HG02840 (cell line): ENCODE data around the gene TNFRSF12A.
"Not testable (repeated sequence)": the region's sequence is repeated elsewhere in the genome, so short reads cannot be mapped to it uniquely, and the experiment has no call there.

Source experiments
- ATAC-seq: cut with Tn5 transposase; IDR thresholded peaks from one replicate; pipeline ENCODE4 v1.9.1; 2021; ENCODE audit warnings: mild to moderate bottlenecking, moderate library complexity, moderate number of reproducible peaks; ENCODE audit not compliant: unreplicated experiment, low FRiP score

The TNFRSF12A gene

DNA sequence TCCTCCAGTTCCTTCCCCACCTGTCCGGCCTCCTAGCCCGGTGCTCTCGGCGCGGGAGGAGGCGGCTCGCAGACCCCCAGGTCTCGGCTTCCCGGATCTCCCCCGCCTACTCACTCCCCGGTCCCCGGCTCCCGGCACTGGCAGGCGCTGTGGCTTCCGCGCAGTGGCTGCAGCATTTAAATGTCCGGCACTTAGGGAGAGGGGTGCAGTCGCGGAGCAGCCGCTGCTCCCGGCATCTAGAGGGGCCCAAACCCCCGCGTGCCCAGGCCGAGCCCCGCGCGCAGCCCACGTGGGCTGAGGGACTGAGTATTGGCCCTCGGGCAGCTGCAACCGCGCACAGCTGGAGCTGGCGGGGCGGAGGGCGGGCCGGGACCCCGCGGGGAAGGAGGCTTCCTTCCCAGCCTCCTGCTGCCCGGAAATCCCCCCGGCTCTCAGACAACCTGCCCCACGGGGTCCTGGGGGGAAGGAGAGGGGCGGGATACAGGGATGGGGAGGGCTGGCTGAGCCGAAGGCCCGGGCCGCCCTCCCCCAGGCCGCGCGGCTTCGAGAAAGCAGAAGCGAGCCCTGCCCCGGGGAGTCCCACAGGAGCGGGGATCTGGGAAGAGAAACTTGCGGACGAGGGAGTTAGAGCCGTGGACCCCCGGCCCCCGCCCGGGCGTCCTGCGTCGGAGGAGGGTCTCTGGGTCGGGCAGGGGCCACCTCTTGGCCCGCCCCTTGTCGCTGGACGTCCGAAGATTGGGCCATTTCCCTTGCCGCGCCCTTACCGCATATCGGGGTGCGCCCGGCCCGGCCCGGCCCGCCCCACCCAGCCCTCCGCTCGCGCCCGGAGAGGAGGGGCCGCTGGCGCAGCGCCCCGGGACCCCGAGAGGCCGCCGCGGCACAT lies 25.8 kb downstream of the TNFRSF12A start, which contains the start of gene MMP25:
MMP25 (plus strand) TSS at position 804 of the 883 bp plus-strand sequence. CDS start 357 bp downstream, outside the sequence.
- ATAC-seq, result no peak

DNA sequence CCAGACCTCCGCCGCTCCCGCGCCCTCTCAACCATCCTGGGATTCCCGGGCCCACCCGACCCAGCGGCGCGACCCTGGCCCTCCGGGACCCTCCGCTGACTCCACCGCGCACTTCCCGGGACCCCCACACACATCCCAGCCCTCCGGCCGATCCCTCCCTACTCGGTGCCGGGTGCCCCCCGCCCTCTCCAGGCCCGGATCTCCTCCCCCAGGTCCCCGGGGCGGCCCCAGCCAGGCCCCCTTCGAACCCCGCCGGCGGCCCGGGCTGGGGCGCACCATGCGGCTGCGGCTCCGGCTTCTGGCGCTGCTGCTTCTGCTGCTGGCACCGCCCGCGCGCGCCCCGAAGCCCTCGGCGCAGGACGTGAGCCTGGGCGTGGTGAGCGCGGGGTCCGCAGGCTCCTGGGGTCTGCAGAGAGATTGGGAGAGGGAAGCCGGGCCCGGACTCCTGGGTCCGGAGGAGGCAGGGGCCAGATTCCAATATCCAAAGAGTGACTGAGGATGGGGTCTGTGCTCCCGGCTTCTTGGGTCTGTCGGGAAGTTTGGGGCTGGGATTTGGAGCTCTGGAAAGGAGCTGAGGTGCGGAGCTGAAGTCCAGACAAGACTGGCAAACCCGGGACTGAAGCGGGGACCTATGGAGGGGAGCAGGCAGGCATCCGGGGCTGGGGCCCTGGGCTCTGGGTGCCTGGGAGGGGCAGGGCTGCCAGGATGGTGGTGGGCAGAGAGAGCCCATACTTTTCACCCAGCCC lies 26.6 kb downstream of the TNFRSF12A start:
- no peak for ATAC-seq

GRCh38 chr16:3047387-3047720 lies 27.2 kb downstream of the TNFRSF12A start:
- ATAC-seq, result no peak

DNA sequence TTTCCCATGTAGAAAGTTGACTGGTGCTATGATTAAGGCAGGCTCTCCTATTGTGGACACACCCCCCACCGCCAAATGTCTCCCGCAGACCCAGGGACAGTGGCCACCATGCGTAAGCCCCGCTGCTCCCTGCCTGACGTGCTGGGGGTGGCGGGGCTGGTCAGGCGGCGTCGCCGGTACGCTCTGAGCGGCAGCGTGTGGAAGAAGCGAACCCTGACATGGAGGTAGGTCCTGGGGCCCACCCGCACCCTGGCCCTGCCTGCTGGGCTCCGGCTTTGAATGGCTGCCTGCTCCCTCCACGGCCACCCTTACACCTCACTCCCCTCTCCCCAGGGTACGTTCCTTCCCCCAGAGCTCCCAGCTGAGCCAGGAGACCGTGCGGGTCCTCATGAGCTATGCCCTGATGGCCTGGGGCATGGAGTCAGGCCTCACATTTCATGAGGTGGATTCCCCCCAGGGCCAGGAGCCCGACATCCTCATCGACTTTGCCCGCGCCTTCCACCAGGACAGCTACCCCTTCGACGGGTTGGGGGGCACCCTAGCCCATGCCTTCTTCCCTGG lies 29.8 kb downstream of the TNFRSF12A start:
- no peak for ATAC-seq

DNA sequence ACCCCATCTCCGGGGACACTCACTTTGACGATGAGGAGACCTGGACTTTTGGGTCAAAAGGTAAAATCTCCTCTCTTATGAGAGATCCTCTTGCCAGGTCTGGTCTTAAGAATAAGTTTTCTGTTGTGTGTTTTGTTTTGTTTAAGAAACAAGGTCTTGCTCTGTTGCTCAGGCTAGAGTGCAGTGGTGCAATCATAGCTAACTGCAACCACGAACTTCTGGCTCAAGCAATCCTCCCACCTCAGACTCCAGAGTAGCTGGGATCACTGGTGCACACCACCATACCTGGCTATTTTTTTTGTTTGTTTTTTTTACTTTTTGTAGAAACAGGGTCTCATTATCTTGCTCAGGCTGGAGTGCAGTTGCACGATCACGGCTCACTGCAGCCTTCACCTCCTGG lies 30.3 kb downstream of the TNFRSF12A start:
- no peak for ATAC-seq

GRCh38 chr16:3051009-3051408 lies 30.8 kb downstream of the TNFRSF12A start:
- no peak for ATAC-seq

DNA sequence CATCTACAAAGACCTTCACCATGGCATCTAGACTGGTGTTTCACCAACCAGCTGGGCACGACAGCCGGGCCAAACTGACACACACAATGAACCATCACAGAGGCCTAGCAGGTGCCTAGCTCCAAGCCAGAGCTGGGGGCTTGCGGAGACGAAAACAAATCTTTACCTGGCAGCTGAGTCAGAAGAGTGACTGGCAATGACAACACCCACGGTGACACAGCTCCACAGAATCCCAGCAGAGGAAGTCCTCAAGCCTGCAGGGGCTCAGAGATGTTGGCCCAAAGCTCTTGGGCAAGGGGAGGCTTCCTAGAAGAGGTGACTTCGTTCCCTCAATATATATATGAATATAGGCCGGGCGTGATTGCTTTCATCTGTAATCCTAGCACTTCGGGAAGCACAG lies 31.3 kb downstream of the TNFRSF12A start:
- no peak for ATAC-seq

DNA sequence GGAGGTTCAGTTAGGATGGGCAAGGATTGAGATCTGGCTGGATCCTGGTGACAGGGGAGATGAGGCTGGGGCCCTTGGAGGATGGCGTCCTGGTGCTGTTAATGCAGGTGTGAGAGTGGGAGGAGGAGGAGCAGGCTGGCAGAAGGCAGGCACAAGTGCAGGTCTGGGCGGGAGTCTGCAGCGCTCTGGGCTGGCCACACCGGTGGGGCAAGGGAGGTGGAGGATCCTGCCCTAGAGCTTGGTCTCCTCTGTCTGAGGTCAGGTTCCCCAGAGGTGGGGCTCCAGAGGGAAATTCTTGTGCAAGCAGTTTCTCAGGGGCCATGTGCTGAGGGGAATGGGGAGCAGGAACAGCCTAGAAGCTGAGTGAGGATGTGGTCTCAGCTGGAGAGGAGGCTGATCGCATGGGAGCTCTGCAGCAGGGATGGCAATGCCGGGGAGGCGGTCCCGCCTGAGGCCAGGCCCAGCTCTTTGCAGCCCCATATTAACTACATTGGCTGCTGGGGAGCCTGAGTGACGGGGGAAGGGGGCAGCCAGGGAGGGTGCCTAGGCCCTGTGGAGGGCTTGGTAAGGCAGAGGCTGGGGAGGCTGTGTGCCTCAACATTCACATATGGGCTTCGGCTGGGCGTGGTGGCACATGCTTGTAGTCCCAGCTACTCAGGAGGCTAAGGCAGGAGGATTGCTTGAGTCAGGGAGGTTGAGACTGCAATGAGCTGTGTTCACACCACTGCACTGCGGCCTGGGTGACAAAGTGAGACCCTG lies 32.6 kb downstream of the TNFRSF12A start:
- not testable (repeated sequence) for ATAC-seq

GRCh38 chr16:3053330-3053710 lies 33.2 kb downstream of the TNFRSF12A start:
- not testable (repeated sequence) for ATAC-seq

- no peak for ATAC-seq
Observed at GRCh38 chr16:3054965-3055733, 35.0 kb downstream of the TNFRSF12A start.

DNA sequence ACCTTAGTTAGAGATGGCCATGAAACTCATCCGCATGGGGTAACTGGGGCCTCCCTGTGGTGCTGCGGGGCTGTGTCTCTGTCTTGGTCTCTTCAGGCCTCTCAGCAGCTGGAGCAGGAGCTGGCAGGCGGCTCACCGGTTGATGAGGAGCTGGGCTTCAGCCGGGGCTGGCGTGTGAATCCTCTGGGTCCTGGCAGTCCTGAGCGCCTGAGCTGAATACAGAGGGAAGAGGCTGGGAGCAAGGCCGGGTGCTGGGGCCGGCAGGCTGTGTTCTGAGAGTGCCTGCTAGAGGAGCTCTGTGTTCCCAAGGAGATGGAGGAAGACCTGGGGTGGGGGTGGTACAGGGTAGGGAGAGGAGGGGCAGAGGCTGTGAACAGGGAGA lies 35.6 kb downstream of the TNFRSF12A start:
- not testable (repeated sequence) for ATAC-seq

- ATAC-seq, result no peak
Observed at GRCh38 chr16:3056336-3057180, 36.4 kb downstream of the TNFRSF12A start.

- ATAC-seq, result no peak
Observed at GRCh38 chr16:3057181-3058138, 37.3 kb downstream of the TNFRSF12A start.

DNA sequence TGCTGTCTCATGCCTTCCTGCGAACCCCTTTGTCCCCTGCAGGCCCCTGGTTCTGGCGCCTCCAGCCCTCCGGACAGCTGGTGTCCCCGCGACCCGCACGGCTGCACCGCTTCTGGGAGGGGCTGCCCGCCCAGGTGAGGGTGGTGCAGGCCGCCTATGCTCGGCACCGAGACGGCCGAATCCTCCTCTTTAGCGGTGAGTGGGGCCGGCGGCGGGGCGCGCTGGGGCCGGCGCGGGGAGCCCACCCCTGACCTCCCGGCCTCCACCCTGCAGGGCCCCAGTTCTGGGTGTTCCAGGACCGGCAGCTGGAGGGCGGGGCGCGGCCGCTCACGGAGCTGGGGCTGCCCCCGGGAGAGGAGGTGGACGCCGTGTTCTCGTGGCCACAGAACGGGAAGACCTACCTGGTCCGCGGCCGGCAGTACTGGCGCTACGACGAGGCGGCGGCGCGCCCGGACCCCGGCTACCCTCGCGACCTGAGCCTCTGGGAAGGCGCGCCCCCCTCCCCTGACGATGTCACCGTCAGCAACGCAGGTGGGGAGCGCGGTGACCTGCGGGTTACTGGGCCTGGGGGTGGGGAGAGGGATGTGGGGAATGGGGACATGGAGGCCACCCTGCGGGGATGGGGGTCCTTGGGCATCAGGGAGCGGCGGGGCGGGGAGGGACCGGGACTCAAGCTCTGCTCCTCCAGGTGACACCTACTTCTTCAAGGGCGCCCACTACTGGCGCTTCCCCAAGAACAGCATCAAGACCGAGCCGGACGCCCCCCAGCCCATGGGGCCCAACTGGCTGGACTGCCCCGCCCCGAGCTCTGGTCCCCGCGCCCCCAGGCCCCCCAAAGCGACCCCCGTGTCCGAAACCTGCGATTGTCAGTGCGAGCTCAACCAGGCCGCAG lies 38.2 kb downstream of the TNFRSF12A start:
- ATAC-seq, result peak; percentile 19

GRCh38 chr16:3059041-3059722 lies 39.0 kb downstream of the TNFRSF12A start:
- ATAC-seq, result peak; percentile 79

DNA sequence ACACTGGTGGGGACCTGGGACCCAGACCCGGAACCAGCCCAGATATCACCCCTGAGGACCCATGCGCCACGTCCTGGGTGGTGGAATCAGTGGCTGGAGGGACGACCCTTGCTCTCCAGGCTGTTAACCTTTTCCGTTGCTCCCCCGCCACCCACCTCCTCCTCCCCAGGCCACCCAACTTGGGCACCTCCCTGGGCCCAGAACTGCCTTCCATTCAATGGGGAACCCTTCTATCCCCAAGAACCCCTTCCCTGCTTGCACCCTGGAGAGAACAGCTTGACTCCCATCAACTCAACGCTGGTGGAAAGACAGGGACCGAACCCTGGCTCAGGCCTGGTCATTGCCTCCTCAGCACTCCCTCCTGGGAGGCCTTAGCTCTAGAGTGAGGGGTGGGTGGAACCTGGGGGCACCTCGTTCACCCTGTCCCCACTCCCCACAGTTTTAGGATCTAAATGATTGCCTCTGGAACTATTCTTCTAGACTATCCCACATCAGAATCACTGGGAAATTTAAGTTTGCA lies 39.6 kb downstream of the TNFRSF12A start:
- peak; percentile 8 for ATAC-seq
